HG02571 (cell line): ENCODE results near the gene UBE2R2.
"Not testable (repeated sequence)": the region's sequence is repeated elsewhere in the genome, so short reads cannot be mapped to it uniquely, and the experiment has no call there.

Source experiments
- ATAC-seq: cut with Tn5 transposase; IDR thresholded peaks from one replicate; pipeline ENCODE4 v1.9.1; 2021; ENCODE audit warnings: mild to moderate bottlenecking, moderate library complexity; ENCODE audit not compliant: unreplicated experiment

Gene UBE2R2

GRCh38 chr9:33837138-33837537, 20.2 kb downstream of the UBE2R2 start:
- no peak for ATAC-seq

GRCh38 chr9:33840381-33840780, 23.4 kb downstream of the UBE2R2 start:
- ATAC-seq: no peak

GRCh38 chr9:33843312-33843961, 26.5 kb downstream of the UBE2R2 start:
- ATAC-seq: no peak

GRCh38 chr9:33846231-33846630, 29.3 kb downstream of the UBE2R2 start:
- no peak for ATAC-seq

- ATAC-seq: not testable (repeated sequence)
Observed at GRCh38 chr9:33847894-33848205, 30.9 kb downstream of the UBE2R2 start.

- no peak for ATAC-seq
Observed at GRCh38 chr9:33850267-33850629, 33.3 kb downstream of the UBE2R2 start.

- no peak for ATAC-seq
Observed at GRCh38 chr9:33850677-33851076, 33.7 kb downstream of the UBE2R2 start.

GRCh38 chr9:33851301-33851700, 34.3 kb downstream of the UBE2R2 start:
- no peak for ATAC-seq

- no peak for ATAC-seq
Observed at GRCh38 chr9:33852216-33852826, 35.4 kb downstream of the UBE2R2 start.

GRCh38 chr9:33856247-33856646, 39.3 kb downstream of the UBE2R2 start:
- ATAC-seq: no peak

GRCh38 chr9:33858423-33858822, 41.5 kb downstream of the UBE2R2 start:
- no peak for ATAC-seq

GRCh38 chr9:33860200-33860871, 43.4 kb downstream of the UBE2R2 start:
- ATAC-seq: no peak

- ATAC-seq: no peak
Observed at GRCh38 chr9:33861917-33862453, 45.0 kb downstream of the UBE2R2 start.

- ATAC-seq: not testable (repeated sequence)
Observed at GRCh38 chr9:33863027-33863426, 46.1 kb downstream of the UBE2R2 start.

- no peak for ATAC-seq
Observed at GRCh38 chr9:33867747-33868439, 50.9 kb downstream of the UBE2R2 start.

- ATAC-seq: no peak
Observed at GRCh38 chr9:33868440-33868973, 51.5 kb downstream of the UBE2R2 start.

- not testable (repeated sequence) for ATAC-seq
Observed at GRCh38 chr9:33869243-33869642, 52.3 kb downstream of the UBE2R2 start.

- ATAC-seq: no peak
Observed at GRCh38 chr9:33877727-33878489, 60.9 kb downstream of the UBE2R2 start.

GRCh38 chr9:33878691-33879366, 61.9 kb downstream of the UBE2R2 start:
- ATAC-seq: no peak
